Keratinocyte (primary cell): ENCODE data around the gene RGS2. TPM values are rescaled to one million over a fixed set of nuclear protein-coding genes. Genes with fewer than 3 reads are reported as not detected.

Experiments
- DNase-seq: peaks from one replicate; pipeline ENCODE4 v3.0.0-alpha.2; 2011; ENCODE audit warnings: low read depth, missing footprints, low spot score
- FAIRE-seq: peaks from 2 replicates; lab custom pipeline; 2011; peaks lifted over from hg19 to GRCh38; lab: Jason Lieb, UNC
- H2AFZ ChIP-seq: 2 replicates; pipeline ENCODE4 v1.6.0; 2012; ENCODE audit warnings: low read length, control low read depth, inconsistent platforms; ENCODE audit not compliant: control insufficient read depth
- H3K27ac ChIP-seq: 2 replicates; pipeline ENCODE4 v1.5.1; 2011; ENCODE audit warnings: low read length; ENCODE audit not compliant: control insufficient read depth, insufficient read depth
- H3K27me3 ChIP-seq: 3 replicates; pipeline ENCODE4 v1.6.0; 2011; ENCODE audit warnings: low read length; ENCODE audit not compliant: control insufficient read depth, insufficient read depth; ENCODE audit errors: extremely low read depth
- H3K36me3 ChIP-seq, 2 experiments: 2 replicates in 1 of 2; 3 replicates in 1 of 2; pipeline ENCODE4 v1.5.1; 2011; ENCODE audit warnings: low read length in 2 of 2, mild to moderate bottlenecking in 1 of 2; ENCODE audit not compliant: control insufficient read depth in 2 of 2, insufficient read depth in 2 of 2; ENCODE audit errors: extremely low read depth in 1 of 2
- H3K4me1 ChIP-seq: 3 replicates; pipeline ENCODE4 v1.5.1; 2011; ENCODE audit warnings: low read length; ENCODE audit not compliant: control insufficient read depth, insufficient read depth; ENCODE audit errors: extremely low read depth
- H3K4me2 ChIP-seq: 3 replicates; pipeline ENCODE4 v1.6.0; 2011; ENCODE audit warnings: low read depth, low read length; ENCODE audit not compliant: control insufficient read depth, insufficient read depth; ENCODE audit errors: extremely low read depth
- H3K4me3 ChIP-seq, 3 experiments: fragments of 200-600 bp in 1 of 3; sonication (generic) in 1 of 3; 2 replicates in 2 of 3; 3 replicates in 1 of 3; pipeline ENCODE4 v1.5.1; 2011 to 2016; ENCODE audit warnings: low read length in 3 of 3, mild to moderate bottlenecking in 3 of 3, control low read depth in 2 of 3, inconsistent platforms in 1 of 3, low read depth in 1 of 3, mixed read lengths in 1 of 3, mixed run types in 1 of 3, moderate library complexity in 1 of 3; ENCODE audit not compliant: control insufficient read depth in 2 of 3, insufficient read depth in 2 of 3; ENCODE audit errors: extremely low read depth in 1 of 3
- H3K79me2 ChIP-seq: 2 replicates; pipeline ENCODE4 v1.6.0; 2012; ENCODE audit warnings: low read length; ENCODE audit not compliant: control insufficient read depth, insufficient read depth
- H3K9ac ChIP-seq: 3 replicates; pipeline ENCODE4 v1.6.0; 2011; ENCODE audit warnings: low read length; ENCODE audit not compliant: control insufficient read depth, insufficient read depth; ENCODE audit errors: extremely low read depth
- H3K9me1 ChIP-seq: 3 replicates; pipeline ENCODE4 v1.6.0; 2011; ENCODE audit warnings: low read length; ENCODE audit not compliant: control insufficient read depth, insufficient read depth; ENCODE audit errors: extremely low read depth
- H3K9me3 ChIP-seq: 2 replicates; pipeline ENCODE4 v1.5.1; 2012; ENCODE audit warnings: low read depth, low read length; ENCODE audit not compliant: control insufficient read depth
- H4K20me1 ChIP-seq: 3 replicates; pipeline ENCODE4 v1.6.0; 2011; ENCODE audit warnings: low read length; ENCODE audit not compliant: control insufficient read depth, insufficient read depth; ENCODE audit errors: extremely low read depth
- CTCF ChIP-seq, 3 experiments: IDR thresholded peaks in 1 of 3; conservative IDR thresholded peaks in 1 of 3; optimal IDR thresholded peaks in 1 of 3; 2 replicates in 2 of 3; 3 replicates in 1 of 3; pipeline versions ENCODE3 to v1.5.1; 2011; ENCODE audit warnings: low read length in 3 of 3, mild to moderate bottlenecking in 3 of 3, moderate library complexity in 2 of 3, control low read depth in 1 of 3, inconsistent platforms in 1 of 3; ENCODE audit not compliant: insufficient read depth in 2 of 3; ENCODE audit errors: extremely low read depth in 1 of 3
- EZH2 ChIP-seq: IDR thresholded peaks from one replicate; pipeline ENCODE4 v1.6.1; 2012; ENCODE audit warnings: inconsistent platforms, mild to moderate bottlenecking, low read length, moderate library complexity
- dilution Hi-C: fragments of 300-500 bp; cut with MboI; formaldehyde crosslinking; loops from one replicate; pipeline ENCODE4 v1.7.0; 2020; ENCODE audit warnings: low sequenced_read_pairs; ENCODE audit not compliant: extremely low pct_ligation_motif_present
- polyA plus RNA-seq, 5 experiments: library from polyadenylated mRNA; depleted of rRNA in 3 of 5; stranded (reverse) in 3 of 5; stranded (forward) in 1 of 5; unstranded in 1 of 5; fragments of >200 nt; gene quantifications; 1 replicate in 1 of 5; 2 replicates in 3 of 5; 3 replicates in 1 of 5; pipeline versions ENCODE4 v1.2.1 to v1.2.3, GENCODE V29; 2011 to 2012; ENCODE audit warnings: missing spikeins in 2 of 5, low read depth in 1 of 5, low replicate concordance in 1 of 5

The RGS2 gene
- polyA plus RNA-seq, 1 donor (not counting 4 experiments of a cell fraction or from before 2014, with no cell fraction given), result 128 TPM

- Histone ChIP-seq H3K36me3 (peaks cover 3 to 7% of the 10 kb centered on the region in 2 experiments), H3K4me2 (peak overlapping the region; percentile 99), H3K9me3 (no peaks in the 10 kb centered on the region), H3K4me3 (peak overlapping the region; percentile 3 to 98 (median 92)), H3K27me3 (no peaks in the 10 kb centered on the region), H3K27ac (peak overlapping the region; percentile 86), H3K4me1 (peaks cover 27% of the 10 kb centered on the region), H3K9ac (peak overlapping the region; percentile 95), H2AFZ (peak overlapping the region; percentile 82), H3K79me2 (peaks cover 6% of the 10 kb centered on the region), H3K9me1 (peaks cover 2% of the 10 kb centered on the region), H4K20me1 (no peaks in the 10 kb centered on the region)
- TF ChIP-seq CTCF (optimal IDR thresholded peaks at IDR 0.05 in 1 of 3, IDR thresholded peaks at IDR 0.05 in 1 of 3, conservative IDR thresholded peaks at IDR 0.05 in 1 of 3; ENCODE audit: extremely low read depth in 1 of 3, insufficient read depth in 2 of 3, low read length in 3 of 3), result peak in 1 of 3 experiments; percentile 14
- TF ChIP-seq EZH2, result no peak
- DNase-seq (no peak), FAIRE-seq (peak; percentile 34)
- dilution Hi-C loops, result loop anchor here (25.0 kb wide), 1 partner anchor 205 kb away; no protein-coding TSS in a partner anchor
Observed at GRCh38 chr1:192807211-192808162, 1.4 kb upstream of the RGS2 start.

GRCh38 chr1:192808163-192808517 lies 699 bp upstream of the RGS2 start:
- Histone ChIP-seq H3K4me2 (peak overlapping the region; percentile 99), H3K4me3 (peak overlapping the region; percentile 91 to 98 (median 92)), H3K9me1 (peaks cover 2% of the 10 kb centered on the region), H4K20me1 (no peaks in the 10 kb centered on the region), H3K4me1 (peaks cover 27% of the 10 kb centered on the region), H3K9me3 (no peaks in the 10 kb centered on the region), H3K27me3 (no peaks in the 10 kb centered on the region), H3K9ac (peak overlapping the region; percentile 95), H3K79me2 (peaks cover 6% of the 10 kb centered on the region), H2AFZ (peak overlapping the region; percentile 82), H3K36me3 (peaks cover 3 to 7% of the 10 kb centered on the region in 2 experiments), H3K27ac (peak overlapping the region; percentile 86)
- FAIRE-seq (no peak), DNase-seq (no peak)
- TF ChIP-seq CTCF (optimal IDR thresholded peaks at IDR 0.05 in 1 of 3, IDR thresholded peaks at IDR 0.05 in 1 of 3, conservative IDR thresholded peaks at IDR 0.05 in 1 of 3; ENCODE audit: extremely low read depth in 1 of 3, insufficient read depth in 2 of 3, low read length in 3 of 3), result no peak
- no peak for TF ChIP-seq EZH2
- dilution Hi-C loops, result loop anchor here (25.0 kb wide), 1 partner anchor 204 kb away; no protein-coding TSS in a partner anchor
